Caco-2 (cell line): ENCODE data around the gene IRX4. TPM values are rescaled to one million over a fixed set of nuclear protein-coding genes. Genes with fewer than 3 reads are reported as not detected.

ENCODE experiments used
- BruUV-seq: library from RNA; stranded (reverse); fragments of 400-500 nt; replicated peaks from 2 replicates; lab custom pipeline; 2021; lab: Mats Ljungman, UMichigan
- CTCF ChIA-PET: fragments of 300-600 bp; sonication (Branson Sonifier 250); formaldehyde crosslinking; loops from one replicate; lab custom pipeline; 2022; ENCODE audit warnings: antibody characterized with exemption; lab: Charles Lee
- POLR2A ChIA-PET: fragments of 300-600 bp; sonication (Branson Sonifier 250); formaldehyde crosslinking; loops from one replicate; lab custom pipeline; 2022; ENCODE audit warnings: antibody characterized with exemption; lab: Charles Lee
- DNase-seq, 2 experiments: peaks; one replicate each; pipeline versions ENCODE4 v3.0.0 to v3.0.0-alpha.2; 2020 to 2022
- H3K27me3 ChIP-seq: replicated peaks from 2 replicates; pipeline ENCODE4 v1.6.0; 2011; ENCODE audit warnings: low read length; ENCODE audit not compliant: control insufficient read depth, insufficient read depth
- H3K36me3 ChIP-seq: 2 replicates; pipeline ENCODE4 v1.5.1; 2011; ENCODE audit warnings: low read length; ENCODE audit not compliant: control insufficient read depth, insufficient read depth
- H3K4me1 ChIP-seq: fragments of 250-450 bp; sonication (Bioruptor Pico); 2 replicates; pipeline ENCODE4 v1.5.1; 2020; ENCODE audit warnings: mild to moderate bottlenecking
- H3K4me3 ChIP-seq: 2 replicates; pipeline ENCODE4 v1.5.1; 2011; ENCODE audit warnings: low read depth, mild to moderate bottlenecking, control low read depth, low read length
- H3K9me3 ChIP-seq: fragments of 250-450 bp; sonication (Bioruptor Pico); 2 replicates; pipeline ENCODE4 v1.5.1; 2020; ENCODE audit warnings: mild to moderate bottlenecking, moderate library complexity
- H3K27ac Mint-ChIP-seq: one replicate; pipeline ENCODE4 v1.8.0; 2022; ENCODE audit warnings: mixed read lengths; ENCODE audit not compliant: unreplicated experiment
- H3K27me3 Mint-ChIP-seq: one replicate; pipeline ENCODE4 v1.8.0; 2022; ENCODE audit warnings: mixed read lengths; ENCODE audit not compliant: insufficient read depth, unreplicated experiment
- H3K36me3 Mint-ChIP-seq: one replicate; pipeline ENCODE4 v1.8.0; 2022; ENCODE audit warnings: mild to moderate bottlenecking, mixed read lengths; ENCODE audit not compliant: insufficient read depth, unreplicated experiment
- H3K4me1 Mint-ChIP-seq: one replicate; pipeline ENCODE4 v1.8.0; 2022; ENCODE audit warnings: low read depth, mixed read lengths; ENCODE audit not compliant: unreplicated experiment
- H3K4me3 Mint-ChIP-seq: one replicate; pipeline ENCODE4 v1.8.0; 2022; ENCODE audit warnings: mild to moderate bottlenecking, moderate library complexity, mixed read lengths; ENCODE audit not compliant: unreplicated experiment
- H3K9me3 Mint-ChIP-seq: one replicate; pipeline ENCODE4 v1.8.0; 2022; ENCODE audit warnings: mixed read lengths; ENCODE audit not compliant: unreplicated experiment
- CTCF ChIP-seq, 2 experiments: fragments of 200-600 bp in 1 of 2; IDR thresholded peaks; 1 replicate in 1 of 2; 2 replicates in 1 of 2; pipeline versions ENCODE4 v1.5.1 to v1.8.0; 2011 to 2022; ENCODE audit warnings: antibody characterized with exemption in 1 of 2, control low read depth in 1 of 2, inconsistent platforms in 1 of 2, low read depth in 1 of 2, low read length in 1 of 2, mild to moderate bottlenecking in 1 of 2, moderate library complexity in 1 of 2; ENCODE audit not compliant: insufficient read depth in 1 of 2, severe bottlenecking in 1 of 2, unreplicated experiment in 1 of 2
- intact Hi-C: fragments of 100-400 bp; cut with micrococcal nuclease; formaldehyde crosslinking; loops from one replicate; pipeline ENCODE4 v1.10.0; 2022; ENCODE audit not compliant: unreplicated experiment
- total RNA-seq: library from RNA; stranded (reverse); gene quantifications from 2 replicates; pipeline ENCODE4 v1.2.3, GENCODE V29; 2022

Gene IRX4
- total RNA-seq, 1 experiment from 2014 or later = not detected

GRCh38 chr5:1855596-1855995 lies 27.1 kb downstream of the IRX4 start:
- POLR2A ChIA-PET = no interaction called here
- no peaks in the 10 kb centered on the region for H3K4me1 Mint-ChIP-seq
- no peak overlapping the region for H3K4me3 ChIP-seq

GRCh38 chr5:1855075-1855474 lies 27.6 kb downstream of the IRX4 start:
- no peak for DNase-seq
- no peak overlapping the region for H3K4me3 ChIP-seq
- Mint-ChIP-seq H3K36me3 (no peaks in the 10 kb centered on the region), H3K4me1 (no peaks in the 10 kb centered on the region), H3K9me3 (no peaks in the 10 kb centered on the region), H3K4me3 (no peak overlapping the region), H3K27ac (no peak overlapping the region), H3K27me3 (peaks cover 4% of the 10 kb centered on the region)
- H3K9me3 ChIP-seq = no peaks in the 10 kb centered on the region
- no TSS peak for BruUV-seq
- H3K36me3 ChIP-seq = no peaks in the 10 kb centered on the region
- POLR2A ChIA-PET = no interaction called here
- H3K27me3 ChIP-seq = no peaks in the 10 kb centered on the region
- CTCF ChIA-PET = no interaction called here
- TF ChIP-seq CTCF (IDR thresholded peaks at IDR 0.05; ENCODE audit: insufficient read depth in 1 of 2, low read depth in 1 of 2, low read length in 1 of 2, severe bottlenecking in 1 of 2, unreplicated experiment in 1 of 2) = no peak
- intact Hi-C loops = no loop called here
- H3K4me1 ChIP-seq = no peaks in the 10 kb centered on the region

More at GRCh38 chr5:1855596-1855995, 27.1 kb downstream of the IRX4 start:
- DNase-seq = no peak
- H3K27ac Mint-ChIP-seq = no peak overlapping the region
- H3K36me3 Mint-ChIP-seq = no peaks in the 10 kb centered on the region
- Histone ChIP-seq H3K27me3 (no peaks in the 10 kb centered on the region), H3K4me1 (no peaks in the 10 kb centered on the region), H3K9me3 (no peaks in the 10 kb centered on the region), H3K36me3 (no peaks in the 10 kb centered on the region)
- no peak overlapping the region for H3K4me3 Mint-ChIP-seq
- intact Hi-C loops = no loop called here
- CTCF ChIA-PET = no interaction called here
- no TSS peak for BruUV-seq
- no peak for TF ChIP-seq CTCF (IDR thresholded peaks at IDR 0.05; ENCODE audit: insufficient read depth in 1 of 2, low read depth in 1 of 2, low read length in 1 of 2, severe bottlenecking in 1 of 2, unreplicated experiment in 1 of 2)
- H3K9me3 Mint-ChIP-seq = no peaks in the 10 kb centered on the region
- peaks cover 4% of the 10 kb centered on the region for H3K27me3 Mint-ChIP-seq

GRCh38 chr5:1853531-1853930 lies 29.2 kb downstream of the IRX4 start:
- no TSS peak for BruUV-seq
- Histone ChIP-seq H3K27me3 (no peaks in the 10 kb centered on the region), H3K4me1 (no peaks in the 10 kb centered on the region), H3K36me3 (no peaks in the 10 kb centered on the region), H3K4me3 (no peak overlapping the region), H3K9me3 (no peaks in the 10 kb centered on the region)
- no peaks in the 10 kb centered on the region for H3K4me1 Mint-ChIP-seq
- no peak for DNase-seq
- no peaks in the 10 kb centered on the region for H3K36me3 Mint-ChIP-seq
- H3K27ac Mint-ChIP-seq = no peak overlapping the region
- no peaks in the 10 kb centered on the region for H3K9me3 Mint-ChIP-seq
- ChIA-PET CTCF (no interaction called here), POLR2A (no interaction called here)
- no peak overlapping the region for H3K4me3 Mint-ChIP-seq
- no peak for TF ChIP-seq CTCF (IDR thresholded peaks at IDR 0.05; ENCODE audit: insufficient read depth in 1 of 2, low read depth in 1 of 2, low read length in 1 of 2, severe bottlenecking in 1 of 2, unreplicated experiment in 1 of 2)
- intact Hi-C loops = no loop called here
- H3K27me3 Mint-ChIP-seq = peaks cover 4% of the 10 kb centered on the region
